ENCODE measurements around the gene CSNK1D.

CSNK1D gene

DNA sequence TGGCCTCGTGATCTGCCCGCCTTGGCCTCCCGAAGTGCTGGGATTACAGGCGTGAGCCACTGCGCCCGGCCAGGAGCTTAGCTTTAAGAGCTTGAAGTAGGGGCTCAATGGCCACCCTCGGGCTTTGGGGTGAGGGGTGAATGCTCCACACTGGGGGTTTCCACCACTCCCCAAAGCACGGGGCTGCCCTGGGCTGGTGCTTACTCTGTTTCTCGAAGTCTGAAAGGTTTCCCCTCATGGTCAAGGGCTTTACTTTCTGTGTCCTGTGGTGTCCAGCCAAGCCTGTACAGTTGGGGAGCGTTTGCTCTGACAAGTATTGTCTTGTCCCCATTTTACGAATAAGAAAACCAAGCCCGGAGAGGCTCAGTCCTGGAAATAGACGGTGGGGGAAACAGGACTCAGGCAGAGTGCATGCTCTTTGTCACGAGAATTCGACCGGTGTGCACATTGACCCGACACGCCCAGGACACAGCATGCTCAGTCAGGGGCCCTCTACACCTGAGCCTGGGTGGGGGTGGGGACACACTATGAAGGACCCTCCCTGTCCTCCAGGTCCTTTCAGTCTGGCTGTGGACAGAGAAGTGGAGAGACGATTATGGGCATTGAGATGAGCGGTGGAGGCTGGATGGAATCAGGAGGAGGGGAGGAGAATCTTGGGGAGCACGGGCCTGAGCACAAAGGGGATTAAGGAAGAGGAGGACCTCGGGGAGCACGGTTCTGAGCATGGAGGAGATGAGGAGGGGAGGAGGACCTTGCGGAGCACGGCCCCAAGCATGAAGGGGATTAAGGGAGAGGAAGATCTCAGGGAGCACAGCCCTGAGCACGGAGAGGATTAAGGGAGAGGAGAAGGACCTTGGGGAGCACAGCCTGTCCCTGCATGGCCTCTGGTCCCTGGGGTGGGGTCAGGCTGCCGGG lies 36.4 kb upstream of the CSNK1D start:
- H3K27ac ChIP-seq: no peak overlapping the region
- TF ChIP-seq, protein P1, sequence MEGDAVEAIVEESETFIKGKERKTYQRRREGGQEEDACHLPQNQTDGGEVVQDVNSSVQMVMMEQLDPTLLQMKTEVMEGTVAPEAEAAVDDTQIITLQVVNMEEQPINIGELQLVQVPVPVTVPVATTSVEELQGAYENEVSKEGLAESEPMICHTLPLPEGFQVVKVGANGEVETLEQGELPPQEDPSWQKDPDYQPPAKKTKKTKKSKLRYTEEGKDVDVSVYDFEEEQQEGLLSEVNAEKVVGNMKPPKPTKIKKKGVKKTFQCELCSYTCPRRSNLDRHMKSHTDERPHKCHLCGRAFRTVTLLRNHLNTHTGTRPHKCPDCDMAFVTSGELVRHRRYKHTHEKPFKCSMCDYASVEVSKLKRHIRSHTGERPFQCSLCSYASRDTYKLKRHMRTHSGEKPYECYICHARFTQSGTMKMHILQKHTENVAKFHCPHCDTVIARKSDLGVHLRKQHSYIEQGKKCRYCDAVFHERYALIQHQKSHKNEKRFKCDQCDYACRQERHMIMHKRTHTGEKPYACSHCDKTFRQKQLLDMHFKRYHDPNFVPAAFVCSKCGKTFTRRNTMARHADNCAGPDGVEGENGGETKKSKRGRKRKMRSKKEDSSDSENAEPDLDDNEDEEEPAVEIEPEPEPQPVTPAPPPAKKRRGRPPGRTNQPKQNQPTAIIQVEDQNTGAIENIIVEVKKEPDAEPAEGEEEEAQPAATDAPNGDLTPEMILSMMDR (IDR thresholded peaks at IDR 0.05): no peak
- peaks cover 2% of the 10 kb centered on the region for H3K4me1 ChIP-seq
- no peak overlapping the region for H3K4me3 ChIP-seq (ENCODE audit: low read depth, low read length)
- H3K27me3 ChIP-seq (ENCODE audit: control insufficient read depth, insufficient read depth, low read length): no peaks in the 10 kb centered on the region
- no peaks in the 10 kb centered on the region for H3K36me3 ChIP-seq (ENCODE audit: control insufficient read depth, insufficient read depth, low read length)
- no peaks in the 10 kb centered on the region for H3K9me3 ChIP-seq (ENCODE audit: control insufficient read depth, low read length)
- H2AFZ ChIP-seq: no peak overlapping the region
- no peak overlapping the region for H3K9ac ChIP-seq
- no peaks in the 10 kb centered on the region for H3K79me2 ChIP-seq
- H3K4me2 ChIP-seq (ENCODE audit: low read length): no peak overlapping the region

- no peaks in the 10 kb centered on the region for H3K27me3 ChIP-seq (ENCODE audit: control insufficient read depth, insufficient read depth, low read length)
- no peaks in the 10 kb centered on the region for H3K9me3 ChIP-seq (ENCODE audit: control insufficient read depth, low read length)
- H3K79me2 ChIP-seq: no peaks in the 10 kb centered on the region
- TF ChIP-seq, protein P1 (IDR thresholded peaks at IDR 0.05): no peak
- H3K27ac ChIP-seq: no peak overlapping the region
- no peak overlapping the region for H3K4me2 ChIP-seq (ENCODE audit: low read length)
- H3K4me3 ChIP-seq (ENCODE audit: low read depth, low read length): no peak overlapping the region
- H3K36me3 ChIP-seq (ENCODE audit: control insufficient read depth, insufficient read depth, low read length): no peaks in the 10 kb centered on the region
- H3K4me1 ChIP-seq: no peaks in the 10 kb centered on the region
- no peak overlapping the region for H3K9ac ChIP-seq
- no peak overlapping the region for H2AFZ ChIP-seq
Observed at GRCh38 chr17:82305727-82306300, 32.3 kb upstream of the CSNK1D start.

DNA sequence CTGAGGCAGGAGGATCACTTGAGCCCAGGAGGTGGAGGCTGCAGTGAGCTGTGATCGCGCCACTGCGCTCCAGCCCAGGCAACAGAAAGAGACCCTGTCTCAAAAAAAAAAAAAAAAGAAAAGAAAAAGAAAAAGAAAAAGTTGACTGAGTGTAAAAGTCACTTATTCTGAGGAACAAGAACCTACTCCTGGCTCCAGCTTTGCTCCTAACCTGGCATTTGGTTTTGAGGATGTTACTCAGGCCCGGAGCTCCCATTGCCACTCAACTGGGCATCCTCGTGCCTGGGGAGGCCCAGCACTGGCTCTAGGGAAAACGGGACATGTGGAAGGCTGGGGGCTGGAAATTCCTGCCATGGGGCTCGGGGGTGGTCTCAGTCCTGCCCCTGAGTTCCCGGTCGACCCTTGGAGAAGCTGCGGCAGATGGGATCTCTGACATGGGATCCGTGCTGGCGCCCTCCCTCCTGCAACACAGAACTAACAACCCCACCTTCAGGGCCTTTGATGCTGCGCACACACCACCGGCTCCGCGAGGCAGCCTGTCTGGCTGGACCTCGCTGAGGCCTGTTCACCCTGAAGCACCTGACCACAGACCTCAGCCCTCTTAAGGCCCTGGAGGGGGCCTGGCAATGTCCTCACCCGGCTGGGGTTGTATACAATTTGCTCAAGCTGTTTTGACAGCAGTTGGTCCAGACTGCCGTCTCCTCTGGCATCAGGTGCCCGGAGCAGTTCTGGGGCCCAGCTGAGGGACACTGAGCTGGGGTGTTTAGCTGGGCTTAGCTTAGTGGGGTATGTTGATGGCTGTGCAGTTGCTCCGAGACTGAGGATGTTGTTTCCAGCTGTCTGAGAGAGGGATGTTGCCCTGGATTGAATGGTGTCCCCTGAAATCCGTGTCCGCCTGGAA lies 31.6 kb upstream of the CSNK1D start:
- H3K27me3 ChIP-seq (ENCODE audit: control insufficient read depth, insufficient read depth, low read length): no peaks in the 10 kb centered on the region
- no peak overlapping the region for H3K4me2 ChIP-seq (ENCODE audit: low read length)
- no peaks in the 10 kb centered on the region for H3K9me3 ChIP-seq (ENCODE audit: control insufficient read depth, low read length)
- no peaks in the 10 kb centered on the region for H3K79me2 ChIP-seq
- H3K36me3 ChIP-seq (ENCODE audit: control insufficient read depth, insufficient read depth, low read length): no peaks in the 10 kb centered on the region
- H3K9ac ChIP-seq: no peak overlapping the region
- H3K4me3 ChIP-seq (ENCODE audit: low read depth, low read length): no peak overlapping the region
- H3K27ac ChIP-seq: no peak overlapping the region
- TF ChIP-seq, protein P1 (IDR thresholded peaks at IDR 0.05): no peak
- H3K4me1 ChIP-seq: no peaks in the 10 kb centered on the region
- no peak overlapping the region for H2AFZ ChIP-seq

DNA sequence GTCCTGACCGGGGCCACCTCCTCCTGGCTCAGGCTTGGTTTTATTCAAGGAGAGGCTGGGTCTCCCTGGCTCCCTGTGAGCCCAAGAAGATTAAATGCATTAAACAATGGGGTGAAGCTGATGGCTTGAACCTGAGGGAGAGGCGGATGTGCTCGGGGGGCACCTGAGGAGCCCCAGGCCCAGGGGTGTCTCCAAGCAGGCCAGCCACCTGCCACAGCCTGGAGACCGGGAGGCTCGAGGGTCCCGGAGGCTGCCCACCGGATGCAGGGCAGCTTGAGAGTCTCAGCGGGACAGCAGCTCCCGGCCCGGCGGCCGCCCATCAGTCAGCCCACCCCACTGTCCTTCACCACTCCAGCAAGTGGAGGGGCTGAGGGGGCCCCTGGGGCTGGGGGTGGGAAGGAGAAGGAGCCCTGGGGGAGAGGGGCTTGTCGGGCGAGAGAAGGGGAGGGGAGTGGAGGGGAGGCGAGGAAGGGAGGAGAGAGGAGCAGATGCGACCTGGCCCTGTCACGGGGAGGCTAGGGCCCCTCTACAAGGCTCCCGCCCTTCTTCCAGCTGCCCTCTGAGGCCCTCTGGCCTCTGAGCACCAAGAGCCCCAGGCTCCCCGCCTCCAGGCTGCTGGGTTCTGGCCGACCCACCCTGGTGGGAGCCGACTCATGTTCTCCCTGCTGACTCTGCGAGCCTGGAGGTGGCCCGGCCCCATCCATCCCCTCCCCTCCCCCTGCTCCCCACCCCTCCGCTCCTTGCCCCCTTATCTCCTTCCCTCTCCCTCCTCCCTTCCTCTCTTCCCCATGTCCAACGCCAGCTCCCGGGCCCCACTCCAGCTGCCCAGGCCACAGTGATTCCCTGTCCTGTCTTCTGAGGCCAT lies 30.7 kb upstream of the CSNK1D start:
- H3K9me3 ChIP-seq (ENCODE audit: control insufficient read depth, low read length): no peaks in the 10 kb centered on the region
- H3K4me2 ChIP-seq (ENCODE audit: low read length): no peak overlapping the region
- no peak overlapping the region for H3K27ac ChIP-seq
- no peaks in the 10 kb centered on the region for H3K4me1 ChIP-seq
- H2AFZ ChIP-seq: no peak overlapping the region
- no peaks in the 10 kb centered on the region for H3K79me2 ChIP-seq
- TF ChIP-seq, protein P1 (IDR thresholded peaks at IDR 0.05): no peak
- H3K36me3 ChIP-seq (ENCODE audit: control insufficient read depth, insufficient read depth, low read length): no peaks in the 10 kb centered on the region
- H3K27me3 ChIP-seq (ENCODE audit: control insufficient read depth, insufficient read depth, low read length): no peaks in the 10 kb centered on the region
- H3K9ac ChIP-seq: no peak overlapping the region
- H3K4me3 ChIP-seq (ENCODE audit: low read depth, low read length): no peak overlapping the region
